GOT3 (cell line): Measurements from ENCODE around the gene ANOS1.
"Not testable (repeated sequence)": the region's sequence is repeated elsewhere in the genome, so short reads cannot be mapped to it uniquely, and the experiment has no call there.

Source experiments
- DNase-seq: peaks from one replicate; lab custom pipeline; 2025; ENCODE audit warnings: mixed read lengths; lab: John Stamatoyannopoulos, UW

ANOS1 gene, protein sequence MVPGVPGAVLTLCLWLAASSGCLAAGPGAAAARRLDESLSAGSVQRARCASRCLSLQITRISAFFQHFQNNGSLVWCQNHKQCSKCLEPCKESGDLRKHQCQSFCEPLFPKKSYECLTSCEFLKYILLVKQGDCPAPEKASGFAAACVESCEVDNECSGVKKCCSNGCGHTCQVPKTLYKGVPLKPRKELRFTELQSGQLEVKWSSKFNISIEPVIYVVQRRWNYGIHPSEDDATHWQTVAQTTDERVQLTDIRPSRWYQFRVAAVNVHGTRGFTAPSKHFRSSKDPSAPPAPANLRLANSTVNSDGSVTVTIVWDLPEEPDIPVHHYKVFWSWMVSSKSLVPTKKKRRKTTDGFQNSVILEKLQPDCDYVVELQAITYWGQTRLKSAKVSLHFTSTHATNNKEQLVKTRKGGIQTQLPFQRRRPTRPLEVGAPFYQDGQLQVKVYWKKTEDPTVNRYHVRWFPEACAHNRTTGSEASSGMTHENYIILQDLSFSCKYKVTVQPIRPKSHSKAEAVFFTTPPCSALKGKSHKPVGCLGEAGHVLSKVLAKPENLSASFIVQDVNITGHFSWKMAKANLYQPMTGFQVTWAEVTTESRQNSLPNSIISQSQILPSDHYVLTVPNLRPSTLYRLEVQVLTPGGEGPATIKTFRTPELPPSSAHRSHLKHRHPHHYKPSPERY

GRCh38 chrX:8731559-8732395 is at the start of gene ANOS1:
Gene ANOS1 (minus strand): TSS chrX:8732137. CDS start chrX:8732036, 101 bp downstream.
- DNase-seq: no peak

- DNase-seq: no peak
Observed at GRCh38 chrX:8773117-8773516, 41.2 kb upstream of the ANOS1 start.

DNA sequence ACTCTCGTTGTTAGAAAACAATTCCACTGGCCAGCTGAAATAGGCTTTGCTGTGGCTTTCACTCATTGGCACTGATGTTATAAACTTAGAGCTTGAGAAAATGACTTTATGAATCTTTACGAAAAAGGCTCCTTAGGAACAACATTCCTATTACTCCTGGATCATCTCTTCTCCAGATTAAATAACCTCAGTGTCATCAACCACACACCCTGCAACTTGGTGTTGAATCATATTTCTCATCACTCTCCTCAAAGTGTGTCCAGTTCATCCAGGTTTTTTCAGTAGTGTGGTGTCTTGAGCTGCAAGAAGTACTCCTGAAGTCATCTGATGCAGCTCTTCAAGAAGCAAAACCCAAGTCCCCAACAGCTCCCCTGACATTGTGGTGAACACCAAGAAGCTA is 28.1 kb upstream of the ANOS1 start:
- no peak for DNase-seq

DNA sequence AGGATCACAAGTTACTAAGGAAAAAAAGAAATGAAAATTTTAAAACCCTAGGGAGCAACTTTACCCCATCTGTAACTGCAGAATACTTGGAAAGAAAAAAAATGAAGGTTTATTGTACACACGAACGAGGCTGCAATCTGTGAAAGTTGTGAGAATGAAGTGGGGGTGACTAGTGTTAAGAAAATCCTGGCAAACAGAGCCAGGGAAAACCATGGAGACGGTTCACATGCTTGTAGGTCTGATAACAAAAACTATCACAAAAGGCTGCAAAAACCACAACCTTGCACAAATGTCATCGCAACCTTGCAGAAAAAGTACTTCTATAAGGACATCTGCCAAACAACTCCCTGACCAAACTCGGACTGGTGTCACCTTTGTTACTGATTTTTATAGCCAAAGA is 26.8 kb upstream of the ANOS1 start:
- DNase-seq: not testable (repeated sequence)

GRCh38 chrX:8757609-8758389 is 25.9 kb upstream of the ANOS1 start:
- not testable (repeated sequence) for DNase-seq

DNA sequence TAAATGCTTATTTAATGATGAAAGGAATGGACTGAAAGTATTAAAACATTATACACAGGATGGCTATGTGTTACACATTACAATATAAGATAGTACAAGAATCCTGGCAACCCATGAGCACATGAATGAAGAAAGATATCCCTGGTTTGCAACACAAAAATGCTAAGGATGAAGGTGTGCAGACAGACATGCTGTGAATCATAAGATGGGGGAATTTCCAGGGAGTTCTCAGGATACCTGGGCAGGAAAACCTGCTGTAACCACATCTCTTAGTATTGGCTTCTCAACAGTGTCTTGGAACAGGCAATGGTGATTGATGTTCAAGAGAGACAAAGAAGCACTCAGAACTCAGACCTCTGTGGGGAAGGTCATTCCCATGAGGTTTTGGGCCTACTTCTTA is 23.9 kb upstream of the ANOS1 start:
- DNase-seq: no peak

GRCh38 chrX:8755116-8755515 is 23.2 kb upstream of the ANOS1 start:
- DNase-seq: no peak

DNA sequence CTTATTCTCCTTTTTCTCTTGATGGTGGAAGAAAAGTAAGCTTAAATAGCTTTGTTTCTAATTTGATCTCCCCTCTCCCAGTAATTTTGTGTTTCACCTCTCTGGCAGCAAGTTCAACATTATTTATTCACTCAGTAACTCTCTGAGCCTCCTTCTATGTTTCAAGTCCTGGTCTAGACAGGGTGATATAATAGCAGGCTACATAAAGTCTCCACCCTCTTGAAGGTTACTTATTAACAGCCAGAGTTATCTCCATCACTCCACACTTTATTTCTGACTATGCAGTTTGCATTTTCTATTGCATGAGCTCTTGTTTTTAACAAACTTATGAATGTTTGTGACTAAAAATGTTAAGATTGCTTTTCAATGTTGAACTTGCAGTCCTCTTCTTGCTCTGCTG is 17.8 kb upstream of the ANOS1 start:
- DNase-seq: no peak

- DNase-seq: no peak
Observed at GRCh38 chrX:8748855-8749254, 16.9 kb upstream of the ANOS1 start.

DNA sequence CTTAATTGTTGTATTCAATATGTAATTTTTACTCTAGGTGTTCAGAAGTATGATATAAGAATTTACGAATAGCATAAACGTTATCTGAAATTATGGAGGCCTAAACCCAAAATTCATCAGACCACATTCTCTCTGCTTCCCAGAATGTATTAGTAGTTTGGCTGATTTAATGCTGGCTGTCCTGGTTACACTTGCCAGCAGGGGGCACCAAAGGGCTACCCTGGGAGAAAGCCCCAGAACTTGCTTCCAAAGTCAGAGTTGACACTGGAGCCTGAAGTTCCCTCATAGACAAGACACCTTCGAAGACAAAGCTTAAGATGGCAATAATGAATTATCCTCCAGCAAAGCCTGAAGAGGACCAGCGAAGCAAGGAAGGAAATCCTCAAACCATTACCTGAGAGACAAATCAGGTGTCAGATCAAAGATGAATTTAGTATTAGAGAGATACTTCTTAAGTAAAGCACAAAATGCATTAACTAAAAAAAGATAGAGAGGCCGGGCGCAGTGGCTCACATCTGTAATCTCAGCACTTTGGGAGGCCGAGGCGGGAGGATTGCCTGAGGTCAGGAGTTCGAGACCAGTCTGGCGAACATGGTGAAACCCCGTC is 11.3 kb upstream of the ANOS1 start:
- DNase-seq: no peak

GRCh38 chrX:8741981-8742380 is 10.0 kb upstream of the ANOS1 start:
- no peak for DNase-seq

DNA sequence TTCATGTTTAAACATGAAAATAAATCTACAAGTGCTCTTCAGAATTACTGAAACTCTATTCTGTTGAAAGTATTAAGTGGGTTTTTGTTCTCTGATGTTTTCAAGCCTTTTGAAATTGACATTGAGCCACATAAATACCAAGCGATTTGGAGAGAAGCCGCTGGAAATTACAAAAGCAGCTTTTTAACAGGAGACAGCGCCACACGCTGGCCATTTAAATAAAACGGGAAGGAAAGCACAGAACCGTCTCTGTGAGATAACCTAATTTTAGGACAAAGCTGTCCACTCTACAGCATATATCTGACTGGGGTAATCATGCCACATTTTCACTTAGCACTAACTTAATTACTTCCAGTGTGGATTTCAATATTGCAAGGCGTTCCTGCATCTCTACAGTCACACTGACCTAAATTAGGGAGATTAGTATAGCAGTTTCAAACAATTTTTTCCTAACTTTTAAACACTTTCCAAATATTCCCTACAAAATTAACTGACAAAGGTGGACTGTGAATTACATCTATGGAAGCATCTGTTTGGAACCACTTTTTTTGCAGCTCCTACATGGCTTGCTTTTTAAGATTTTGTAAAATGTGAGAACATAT is 6.8 kb upstream of the ANOS1 start:
- no peak for DNase-seq

DNA sequence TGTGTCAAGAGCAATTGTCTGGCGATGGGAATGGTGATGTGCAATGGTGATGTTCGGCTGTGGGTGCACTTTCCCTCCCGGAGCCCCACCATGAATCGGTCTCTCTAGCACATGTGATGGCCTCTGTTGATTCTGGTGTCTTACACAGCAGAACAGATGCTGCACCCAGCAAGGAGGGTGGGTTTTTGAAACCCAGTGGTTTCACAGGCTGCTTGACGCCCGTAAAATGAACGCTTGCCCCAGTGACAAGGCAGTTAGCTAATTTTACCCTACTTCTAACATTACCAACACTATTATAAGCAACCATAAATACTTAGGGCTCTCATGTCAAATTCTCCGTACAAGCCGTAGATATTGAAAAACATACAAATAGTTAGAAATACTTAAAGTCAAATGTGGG is 5.9 kb upstream of the ANOS1 start:
- DNase-seq: no peak

GRCh38 chrX:8730812-8731558 is 952 bp downstream of the ANOS1 start:
- DNase-seq: no peak

- no peak for DNase-seq
Observed at GRCh38 chrX:8729811-8730210, 2.1 kb downstream of the ANOS1 start.

- DNase-seq: no peak
Observed at GRCh38 chrX:8728932-8729535, 2.9 kb downstream of the ANOS1 start.

DNA sequence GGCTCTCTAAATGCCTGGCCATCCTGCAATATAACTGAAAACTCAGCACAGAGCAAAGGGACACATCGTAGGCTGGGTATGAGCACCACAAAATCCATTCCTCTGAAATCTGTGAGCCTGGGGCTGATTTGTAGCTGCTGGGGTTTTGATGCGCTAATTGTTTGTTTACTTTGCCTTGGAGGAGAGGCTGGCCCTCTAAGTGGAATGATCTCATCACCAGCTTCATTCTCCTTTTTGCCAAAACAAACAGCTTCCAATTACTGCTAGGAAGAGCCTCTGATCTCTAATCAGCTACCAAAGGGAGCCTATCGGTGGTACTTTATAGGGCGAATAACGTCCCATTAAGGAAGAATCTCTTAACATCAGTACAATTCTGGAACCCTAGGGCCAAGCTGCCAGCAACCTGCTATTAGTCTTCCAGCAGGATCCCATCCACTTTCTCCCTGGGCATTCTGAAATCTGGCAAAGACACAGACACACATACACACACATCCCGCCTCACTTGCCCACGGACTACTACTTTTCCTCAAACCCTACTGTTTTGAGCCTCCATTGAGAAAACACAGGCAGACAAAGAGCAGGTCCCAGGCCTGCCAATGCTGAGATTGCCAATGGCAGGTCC is 5.8 kb downstream of the ANOS1 start:
- DNase-seq: no peak

DNA sequence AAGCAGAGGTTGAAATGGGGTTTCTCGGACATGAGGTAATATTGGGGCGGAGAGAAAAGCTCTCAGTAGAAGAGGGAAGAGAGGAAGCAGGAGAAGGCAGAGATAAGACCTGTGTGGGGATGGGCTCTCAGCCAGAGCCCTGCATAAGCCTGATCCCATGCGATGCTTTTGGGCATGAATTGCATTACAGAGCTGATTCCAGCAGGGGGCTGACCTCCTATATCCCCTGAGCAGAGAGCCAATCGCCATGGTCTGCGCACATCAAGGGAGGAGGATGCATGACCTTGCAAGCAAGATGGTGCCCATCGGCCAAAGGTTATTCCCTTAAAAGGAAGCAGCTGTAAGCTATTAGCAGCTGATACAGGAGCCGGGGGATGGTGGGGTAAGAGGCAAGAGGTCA is 7.6 kb downstream of the ANOS1 start:
- DNase-seq: no peak

- no peak for DNase-seq
Observed at GRCh38 chrX:8721536-8721935, 10.4 kb downstream of the ANOS1 start.
